Daoy (cell line): ENCODE results near the gene EPB41. TPM values are rescaled to one million over a fixed set of nuclear protein-coding genes. Genes with fewer than 3 reads are reported as not detected.

Experiments
- DNase-seq: peaks from one replicate; pipeline ENCODE4 v3.0.0-alpha.2; 2015; ENCODE audit warnings: low read depth
- total RNA-seq: library from RNA; depleted of rRNA; stranded (reverse); fragments of >200 nt; shearing (Covaris generic); gene quantifications from 2 replicates; pipeline ENCODE4 v1.2.3, GENCODE V29; 2014

EPB41 gene
- total RNA-seq, 1 experiment from 2014 or later: 36.5 TPM

DNA sequence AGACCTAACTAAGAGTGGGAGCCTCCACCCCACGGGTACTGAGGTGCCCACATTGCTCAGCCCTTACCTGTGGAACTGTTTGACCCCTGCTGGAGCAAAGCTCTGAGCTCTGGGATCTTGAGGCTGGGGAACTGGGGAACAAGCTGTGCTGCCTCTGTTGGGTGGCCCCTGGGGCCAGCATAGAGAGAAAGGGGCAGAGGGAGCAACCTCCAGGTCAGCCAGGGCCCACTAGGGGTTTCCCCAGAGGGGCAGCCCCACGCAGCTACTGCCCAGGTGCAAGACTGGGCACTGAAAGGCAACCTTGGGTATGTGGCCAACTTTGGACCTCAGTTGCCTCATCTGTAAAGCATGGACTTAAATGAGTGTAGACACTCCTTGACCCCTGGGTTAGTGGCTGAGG lies 23.5 kb upstream of the EPB41 start:
- no peak for DNase-seq

DNA sequence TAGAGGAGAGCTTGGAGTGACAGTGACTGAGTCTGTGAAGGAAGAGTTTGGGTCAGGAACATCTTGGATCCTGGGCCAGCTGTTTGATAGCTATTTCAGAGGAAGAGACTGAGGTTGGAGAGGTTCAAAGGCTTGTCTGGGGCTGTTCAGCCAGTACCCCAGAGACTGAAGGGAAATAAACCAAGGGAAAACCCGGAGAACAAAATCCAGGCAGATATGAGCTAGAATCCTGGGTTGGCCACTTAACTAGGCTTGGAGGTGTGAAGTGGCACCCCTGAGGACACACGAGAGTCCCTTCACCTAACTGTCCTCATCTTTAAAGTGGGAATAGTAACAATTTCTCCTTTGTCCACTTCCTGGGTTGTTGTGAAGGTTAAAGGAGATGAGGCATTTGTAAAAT lies 23.1 kb upstream of the EPB41 start:
- DNase-seq: no peak

DNA sequence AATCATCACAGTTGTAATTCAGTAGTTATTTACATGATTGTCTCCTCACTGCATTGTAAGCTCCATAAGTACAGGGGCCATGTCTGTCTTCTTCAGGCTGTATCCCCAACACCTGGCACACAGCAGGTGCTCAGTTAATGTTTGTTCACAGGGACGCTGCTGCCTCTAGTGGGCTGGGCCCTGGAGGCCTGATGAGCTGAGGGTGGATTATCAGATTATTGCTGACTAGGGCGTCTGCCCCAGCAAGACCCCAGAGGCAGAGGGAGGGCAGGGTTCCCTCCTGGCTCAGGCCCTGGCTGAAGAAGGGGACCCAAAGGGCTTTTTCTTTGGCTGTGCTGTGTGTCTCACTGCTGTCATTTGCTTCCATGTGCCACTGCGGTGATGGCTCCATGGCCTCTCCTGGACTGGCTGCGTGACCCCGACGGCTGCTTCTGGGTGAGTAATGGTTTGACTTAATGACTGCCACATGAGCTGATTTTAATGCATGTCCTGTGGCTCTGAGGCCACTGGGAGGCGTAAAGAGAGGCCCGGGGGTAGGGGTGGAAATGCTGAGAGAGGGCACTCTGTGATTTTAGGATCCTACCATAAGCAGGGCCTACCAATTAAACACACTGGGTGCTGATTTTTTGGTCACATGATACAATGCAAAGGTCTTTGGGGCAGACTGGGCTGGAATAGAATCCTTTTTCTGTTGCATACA lies 20.8 kb upstream of the EPB41 start:
- DNase-seq: peak; percentile 53

DNA sequence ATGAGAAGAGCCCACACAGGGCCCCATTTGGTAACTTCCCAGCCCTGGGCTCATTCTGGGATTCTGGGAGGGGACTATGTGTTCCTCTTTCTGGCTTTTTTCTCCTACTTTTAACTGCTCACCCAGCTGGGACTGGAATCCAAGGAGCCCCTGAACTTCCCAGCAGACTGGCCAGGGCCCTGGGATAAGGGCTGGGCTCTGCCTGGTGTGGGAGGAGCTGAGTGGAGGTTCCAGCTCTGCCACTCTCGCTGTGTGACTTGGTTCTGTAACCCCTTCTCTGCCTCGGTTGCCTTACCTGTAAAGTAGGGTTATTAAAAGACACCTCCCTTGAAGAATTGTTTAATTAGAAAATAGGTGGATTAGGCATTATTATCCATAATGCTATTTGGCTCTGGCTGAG lies 19.6 kb upstream of the EPB41 start:
- DNase-seq: no peak

DNA sequence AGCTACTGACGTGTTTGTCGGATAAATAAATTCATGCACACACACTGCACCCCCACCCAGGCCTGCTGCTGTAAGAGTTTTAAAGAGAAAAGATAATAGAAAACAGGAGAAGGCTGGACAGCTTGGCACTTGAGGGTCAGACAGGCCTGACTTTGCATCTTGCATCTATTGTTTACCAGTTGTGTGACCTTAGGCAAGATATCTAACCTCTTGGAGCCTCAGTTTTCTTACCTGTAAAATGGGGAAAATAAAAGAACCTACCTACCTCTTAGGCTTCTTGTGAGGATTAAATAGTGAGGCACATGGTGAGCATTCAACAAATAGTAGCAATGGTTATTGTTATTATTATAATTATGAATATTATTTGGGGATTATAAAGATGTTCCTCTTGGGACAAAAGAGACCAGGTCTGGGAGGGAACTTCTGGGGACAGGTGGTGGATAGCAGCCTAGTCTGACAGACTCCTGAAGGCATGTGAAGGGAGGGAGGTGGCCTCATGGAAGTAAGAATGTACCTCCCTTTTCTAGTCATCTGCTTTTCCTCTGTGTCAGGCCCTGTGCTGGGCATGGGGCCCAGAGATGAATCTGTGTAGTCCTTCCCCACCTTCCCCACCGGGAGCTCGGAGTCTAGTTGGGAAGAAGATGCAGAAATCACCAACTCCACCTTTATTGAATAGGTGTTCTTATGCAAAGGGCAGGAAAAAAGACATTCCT lies 18.3 kb upstream of the EPB41 start:
- no peak for DNase-seq

DNA sequence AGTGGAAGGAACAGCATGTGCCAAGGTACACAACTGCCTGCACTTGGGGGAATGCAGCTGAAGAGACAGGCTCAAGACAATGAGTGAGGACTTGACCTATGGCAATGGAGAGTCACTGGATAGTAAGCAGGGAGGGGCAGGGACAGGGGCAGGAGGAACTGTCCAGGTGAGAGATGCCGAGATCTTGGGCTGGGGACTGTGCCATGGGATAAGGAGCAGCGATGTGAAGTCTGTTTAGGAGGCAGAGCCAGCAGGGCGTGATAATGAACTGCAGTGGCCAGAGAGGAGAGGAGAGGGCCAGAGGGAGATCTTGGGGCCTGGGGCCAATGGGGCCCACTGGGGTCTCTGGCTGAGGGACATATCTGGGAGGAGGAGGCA lies 17.8 kb upstream of the EPB41 start:
- DNase-seq: no peak

DNA sequence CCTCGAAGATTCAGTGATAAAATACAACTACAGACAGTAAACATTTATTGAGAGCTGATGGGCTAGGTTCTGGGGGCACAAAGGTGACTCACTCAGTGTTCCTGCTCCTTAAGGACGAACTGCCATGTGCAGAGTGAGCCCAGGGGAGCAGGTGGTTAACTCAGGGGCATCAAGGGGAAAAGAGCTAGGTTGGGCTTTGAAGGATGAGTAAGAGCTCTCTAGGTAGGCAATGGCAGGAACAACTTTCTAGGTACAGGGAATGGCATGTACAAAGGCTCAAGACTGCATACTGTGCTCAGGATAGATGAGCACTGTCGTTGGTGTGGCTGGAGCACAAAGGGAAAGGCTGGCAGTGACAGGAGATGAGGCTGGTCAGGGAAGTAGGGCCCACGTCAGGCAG lies 16.6 kb upstream of the EPB41 start:
- no peak for DNase-seq

DNA sequence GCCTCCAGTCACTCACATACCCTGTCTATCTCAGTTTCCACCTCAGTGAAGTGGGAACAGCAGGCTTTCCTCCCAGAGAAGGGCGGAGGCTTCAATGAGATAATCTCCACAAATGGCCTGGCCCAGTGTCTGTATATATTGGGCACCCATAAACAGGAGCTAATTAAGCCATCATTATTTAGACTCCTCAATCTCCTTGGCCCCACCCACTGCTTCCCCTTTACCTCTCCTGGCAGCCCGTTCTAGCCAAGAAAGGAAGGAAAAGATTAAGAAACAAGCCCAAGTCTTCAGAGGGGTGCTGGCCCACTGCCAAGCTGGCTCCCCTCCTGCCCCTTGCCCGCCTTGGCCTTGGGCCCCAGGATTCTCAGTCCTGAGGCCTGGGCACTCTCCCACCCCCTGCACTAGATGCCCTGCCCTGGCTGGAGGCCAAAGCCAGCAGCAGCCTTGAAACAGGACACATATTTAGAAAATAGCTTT lies 15.9 kb upstream of the EPB41 start:
- DNase-seq: no peak

DNA sequence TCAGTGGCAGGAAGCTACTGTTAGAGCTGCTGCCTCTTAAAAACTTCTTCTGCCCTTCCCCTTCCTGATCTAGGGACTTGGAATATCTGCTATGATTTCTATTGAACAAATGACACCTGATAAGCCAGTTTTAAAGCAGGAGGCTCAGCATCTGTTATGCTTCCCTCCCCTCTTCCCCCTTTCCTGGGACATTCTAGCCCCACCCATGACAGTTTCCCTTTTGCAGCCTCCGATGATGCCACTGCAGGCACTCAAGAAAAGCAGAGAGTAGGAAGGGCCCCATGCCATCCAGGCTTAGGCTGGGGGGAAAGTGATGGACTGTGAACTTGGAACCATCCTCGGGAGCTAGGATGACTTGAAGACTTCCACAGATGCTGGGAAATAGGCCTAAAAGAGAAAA lies 15.1 kb upstream of the EPB41 start:
- DNase-seq: no peak

DNA sequence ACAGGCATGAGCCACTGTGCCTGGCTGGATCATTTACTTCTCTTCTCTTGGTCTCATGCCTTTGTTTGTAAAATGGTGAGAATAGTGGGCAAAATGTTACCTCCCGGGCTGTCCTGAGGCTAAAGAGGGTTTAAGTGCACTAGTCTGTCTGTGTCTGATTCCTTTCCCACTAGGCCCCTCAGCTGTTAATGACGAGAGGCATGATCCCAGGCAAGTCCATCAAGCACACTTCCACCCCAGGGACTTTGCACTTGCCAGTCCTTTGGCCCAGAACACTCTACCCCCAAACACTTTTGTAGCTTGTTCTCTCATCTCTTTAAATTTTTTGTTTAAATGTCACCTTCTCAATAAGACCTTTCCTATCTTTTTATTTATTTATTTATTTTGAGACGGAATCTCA lies 13.8 kb upstream of the EPB41 start:
- DNase-seq: no peak

DNA sequence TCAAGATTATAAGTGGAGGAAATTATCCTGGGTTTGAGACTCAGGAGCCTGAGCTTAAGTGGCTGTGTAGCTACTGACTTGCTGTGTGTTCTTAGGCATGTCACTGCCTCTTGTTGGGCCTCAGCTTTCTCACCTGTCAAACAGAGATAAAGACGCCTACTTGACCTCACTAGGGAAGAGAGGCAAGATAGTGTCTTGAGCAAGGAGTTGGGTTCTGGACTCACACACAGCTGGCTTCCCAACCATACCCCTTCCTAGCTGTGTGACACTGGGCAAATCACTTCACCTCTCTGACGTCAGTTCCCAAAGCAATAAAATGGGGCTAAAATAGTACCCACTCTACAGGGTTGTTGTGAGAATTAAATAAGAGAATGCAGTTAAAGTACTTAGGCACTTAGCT lies 11.6 kb upstream of the EPB41 start:
- no peak for DNase-seq

DNA sequence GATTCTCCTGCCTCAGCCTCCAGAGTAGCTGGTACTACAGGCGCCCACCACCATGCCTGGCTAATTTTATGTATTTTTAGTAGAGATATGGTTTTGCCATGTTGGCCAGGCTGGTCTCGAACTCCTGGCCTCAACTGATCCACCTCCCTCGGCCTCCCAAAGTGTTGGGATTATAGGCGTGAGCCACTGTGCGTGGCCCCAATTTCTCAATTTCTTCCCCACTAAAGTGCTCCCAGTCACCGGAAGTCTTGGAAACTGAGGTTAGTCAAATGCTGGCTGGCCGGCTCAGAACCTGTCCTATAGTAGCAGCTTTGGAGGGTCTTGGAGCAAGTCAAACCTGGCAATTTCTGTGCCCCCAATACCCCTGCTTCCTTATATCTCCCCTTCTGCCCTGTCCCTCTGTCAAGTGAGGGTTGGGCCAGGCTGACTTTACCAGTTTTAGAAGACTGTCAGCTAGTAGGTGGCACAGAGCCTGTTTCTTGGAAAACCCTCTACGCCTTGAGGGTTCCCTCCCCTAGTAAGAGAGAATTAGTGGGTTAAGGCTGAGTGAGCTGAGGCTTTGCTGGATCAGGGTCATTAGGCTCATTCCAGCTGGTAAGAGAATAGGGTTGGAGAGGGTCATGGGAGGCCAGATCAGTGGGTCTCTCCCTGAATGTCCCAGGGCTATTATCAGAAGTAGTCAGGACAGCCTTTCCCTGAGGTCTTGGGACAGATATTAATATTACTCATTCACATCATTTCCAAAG lies 8.3 kb upstream of the EPB41 start:
- no peak for DNase-seq

DNA sequence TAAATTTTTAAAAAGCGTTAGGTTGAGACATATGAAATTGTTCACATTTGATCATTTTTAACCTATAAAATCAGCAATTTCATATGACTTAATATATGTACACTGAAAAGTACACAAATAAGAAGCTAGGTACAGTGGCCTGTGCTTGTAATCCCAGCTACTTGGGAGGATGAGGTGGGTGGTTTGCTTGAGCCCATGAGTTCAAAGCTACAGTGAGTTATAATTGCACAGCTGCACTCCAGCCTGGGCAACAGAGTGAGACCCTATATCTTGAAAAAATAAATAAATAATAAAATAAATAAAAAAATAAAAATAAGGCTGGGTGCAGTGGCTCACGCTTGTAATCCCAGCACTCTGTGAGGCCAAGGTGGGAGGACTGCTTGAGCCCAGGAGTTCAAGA lies 5.2 kb upstream of the EPB41 start:
- no peak for DNase-seq

DNA sequence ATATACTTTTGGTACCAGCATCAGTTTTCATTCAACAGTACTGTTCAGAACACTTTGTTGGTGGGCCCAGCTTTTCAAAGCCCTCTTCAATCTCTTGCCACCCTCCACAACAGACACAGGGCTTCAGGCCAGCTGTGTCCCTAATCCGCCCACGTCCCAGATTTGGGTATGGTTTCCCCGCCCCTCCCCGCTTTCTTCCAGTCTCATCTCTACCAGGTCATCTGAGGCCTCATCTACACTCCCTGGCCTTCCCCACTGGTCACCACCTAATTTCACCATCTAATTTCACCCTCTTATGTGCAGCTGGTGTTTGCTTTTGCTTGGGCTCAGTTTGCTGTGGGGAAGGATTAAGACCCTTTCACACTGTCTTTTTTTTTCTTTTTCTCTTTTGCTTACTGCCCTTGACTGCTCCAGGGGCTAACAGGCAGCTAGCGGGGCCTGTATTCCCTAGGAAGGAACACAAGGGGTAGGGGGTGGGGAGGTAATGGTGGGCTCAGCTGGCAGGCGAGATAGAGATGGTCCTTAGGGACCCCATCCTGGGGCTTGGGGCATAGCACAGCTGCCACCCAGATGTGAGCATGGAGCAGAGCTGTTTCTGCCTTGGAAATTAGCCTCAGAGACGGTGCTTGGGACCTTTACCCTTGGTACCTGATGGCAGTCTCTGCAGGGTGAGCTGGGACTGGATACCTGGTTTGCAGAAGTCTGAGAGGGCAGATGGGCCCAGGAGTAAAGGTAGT lies 3.8 kb upstream of the EPB41 start:
- DNase-seq: no peak

DNA sequence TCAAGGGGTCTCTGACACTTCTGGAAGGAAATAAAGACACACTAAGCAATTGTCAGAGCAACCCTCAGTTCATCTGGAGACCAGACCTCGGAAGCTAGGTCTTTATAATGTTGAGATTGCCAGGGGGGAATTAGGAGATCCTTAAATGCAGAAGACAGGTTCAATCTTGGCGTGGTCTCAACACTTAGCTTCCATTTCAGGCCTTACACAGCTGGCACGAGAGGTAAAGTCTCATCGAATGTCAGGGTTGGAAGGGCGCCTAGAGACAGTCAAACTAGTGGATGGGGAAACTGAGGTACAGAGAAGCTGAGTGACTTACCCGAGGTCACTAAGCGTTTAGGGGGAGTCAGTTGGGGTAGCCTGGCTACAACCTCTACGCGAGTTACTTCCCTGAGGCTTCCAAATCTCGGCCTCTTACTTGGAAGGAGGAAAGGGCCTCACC lies 562 bp upstream of the EPB41 start:
- DNase-seq: no peak

DNA sequence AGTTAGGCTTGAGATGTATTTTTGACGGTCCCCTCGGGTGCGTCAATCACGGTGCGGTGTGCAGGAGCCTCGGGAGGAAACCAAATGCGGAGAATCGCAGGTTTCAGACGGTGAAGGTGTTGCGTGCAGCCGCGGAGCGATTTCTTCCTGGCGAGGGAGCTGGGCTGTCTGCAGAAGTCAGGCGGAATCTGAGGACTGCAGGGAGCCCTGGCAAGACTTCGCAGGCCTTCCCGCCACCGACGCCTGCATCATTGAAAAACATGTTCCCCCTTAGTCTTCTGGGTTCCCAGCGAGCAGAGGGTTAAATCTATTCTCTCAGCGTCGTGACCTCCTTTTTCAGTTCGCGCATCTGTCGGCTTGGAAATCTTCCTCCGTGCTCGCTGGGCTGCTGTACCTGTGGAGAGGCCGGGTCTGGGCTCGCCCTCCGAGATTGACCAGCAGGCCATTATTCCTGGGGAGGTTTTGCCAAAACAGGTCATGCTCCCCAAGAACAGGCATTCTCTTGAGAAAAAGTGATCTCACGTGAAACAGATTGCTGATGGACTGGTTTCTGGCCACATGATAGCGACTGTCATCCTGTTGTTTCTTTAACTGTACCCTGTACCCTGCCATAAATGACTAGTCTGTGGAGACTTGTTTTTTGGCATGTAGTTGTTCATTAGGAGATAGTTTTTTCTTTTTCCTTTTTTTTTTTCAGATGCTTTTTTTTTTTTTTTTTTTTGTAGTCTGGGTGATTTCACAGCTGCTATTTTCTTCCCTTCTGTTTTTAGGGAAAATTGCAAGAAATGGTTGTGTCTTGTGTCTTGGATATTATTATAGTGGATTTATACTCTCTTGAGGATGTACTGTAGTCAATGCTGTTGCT lies 894 bp downstream of the EPB41 start:
- DNase-seq: peak; percentile 69

DNA sequence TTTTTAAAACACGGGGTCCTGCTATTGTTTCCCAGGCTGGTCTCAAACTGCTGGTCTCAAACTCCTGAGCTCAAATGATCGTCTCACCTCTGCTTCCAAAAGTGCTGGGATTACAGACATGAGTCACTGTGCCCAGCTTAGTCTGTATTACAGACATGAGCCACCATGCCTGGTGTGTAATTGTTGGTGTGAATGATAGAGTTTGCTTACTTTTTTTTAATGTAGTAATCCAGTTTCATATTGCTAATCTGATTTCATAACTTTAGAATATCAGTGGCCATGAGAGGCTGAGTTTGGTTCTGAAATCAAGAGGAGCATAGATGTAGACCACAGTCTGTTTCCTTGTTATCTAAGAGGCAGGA lies 3.4 kb downstream of the EPB41 start:
- no peak for DNase-seq

DNA sequence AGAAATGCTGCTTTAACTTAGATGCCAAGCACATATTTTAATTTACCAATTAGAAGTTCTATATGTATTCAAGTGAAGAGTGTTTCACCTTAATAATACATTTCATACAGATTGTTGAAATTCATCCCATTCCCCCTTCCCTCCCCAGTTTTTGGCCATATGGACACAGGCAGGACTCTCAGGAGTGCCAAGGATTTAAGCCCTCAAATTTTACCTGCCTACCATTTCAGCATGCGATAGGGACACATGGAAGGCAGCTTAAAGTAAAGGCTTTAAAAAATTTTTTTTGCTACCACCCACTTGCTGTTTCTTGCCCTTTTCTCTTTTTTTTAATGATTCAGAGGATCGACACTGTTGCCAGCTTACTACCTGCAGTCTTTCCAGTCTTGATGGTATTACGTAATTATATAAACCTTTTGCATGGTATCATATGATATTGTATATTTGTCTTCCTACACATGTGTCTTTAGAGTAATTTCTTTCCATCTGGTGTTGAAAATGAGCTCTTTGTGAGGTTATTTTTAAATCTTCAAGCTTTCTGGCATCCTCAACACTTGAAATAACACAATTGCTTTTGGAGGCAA lies 7.0 kb downstream of the EPB41 start:
- DNase-seq: no peak

DNA sequence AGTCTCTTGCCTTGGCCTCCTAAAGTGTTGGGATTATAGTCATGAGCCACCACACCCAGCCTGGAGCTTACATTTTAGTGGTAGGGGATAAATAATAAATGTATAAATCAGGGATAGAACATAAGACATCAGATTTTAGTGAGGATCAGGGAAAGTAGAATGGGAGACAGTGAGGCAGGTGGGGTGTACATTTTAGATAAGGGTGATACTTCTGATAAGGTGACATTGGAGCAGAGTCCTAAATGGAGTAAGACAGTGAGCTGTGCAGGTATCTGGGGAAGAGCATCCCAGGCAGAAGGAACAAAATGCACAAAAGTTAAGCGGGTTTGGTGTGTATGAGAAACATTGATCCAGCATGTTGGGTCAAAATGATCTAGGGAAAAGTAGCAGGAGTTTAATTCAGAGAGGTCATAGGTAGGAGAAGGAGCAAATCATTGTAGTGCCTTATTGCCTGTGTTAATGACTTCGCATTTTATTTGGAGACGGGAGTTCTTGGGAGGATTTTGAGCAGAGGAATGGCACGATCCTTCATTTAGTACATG lies 11.1 kb downstream of the EPB41 start:
- no peak for DNase-seq

DNA sequence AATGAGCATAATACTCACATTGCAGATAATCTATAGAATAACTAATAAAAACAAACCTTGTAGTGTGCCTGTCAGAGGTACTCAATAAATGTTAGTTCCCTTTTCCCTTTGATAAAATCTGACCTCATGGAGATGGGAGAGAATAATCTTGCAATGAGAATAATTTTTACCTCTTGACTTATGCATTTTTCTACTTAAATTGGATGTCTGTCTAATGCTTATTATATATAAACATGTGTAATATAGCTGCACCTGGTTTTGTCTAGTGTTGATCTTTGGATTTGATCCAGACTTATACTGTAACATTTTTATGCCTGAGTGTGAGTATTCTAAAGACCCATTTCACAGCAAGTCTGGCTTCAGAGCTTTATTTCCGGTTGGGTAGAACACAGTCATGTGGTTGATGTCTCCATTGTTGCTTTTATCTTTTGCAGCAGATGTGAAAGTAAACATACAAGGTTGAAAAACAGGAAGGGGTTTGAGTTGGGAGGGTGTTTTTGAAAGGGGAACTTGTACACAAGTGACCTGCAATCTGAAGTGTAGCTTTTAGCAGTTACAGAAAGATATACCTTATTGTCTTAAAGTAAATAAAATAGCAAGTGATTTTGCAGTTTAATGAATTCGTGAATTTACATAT lies 12.4 kb downstream of the EPB41 start:
- DNase-seq: no peak
